HG02981 (cell line): ENCODE data around the gene CMTM4.
"Not testable (repeated sequence)": the region's sequence is repeated elsewhere in the genome, so short reads cannot be mapped to it uniquely, and the experiment has no call there.

Experiments used
- ATAC-seq: cut with Tn5 transposase; IDR thresholded peaks from one replicate; pipeline ENCODE4 v1.9.1; 2021; ENCODE audit warnings: mild to moderate bottlenecking, moderate library complexity; ENCODE audit not compliant: unreplicated experiment

The CMTM4 gene

GRCh38 chr16:66649167-66649566, 47.4 kb downstream of the CMTM4 start:
- ATAC-seq = no peak

GRCh38 chr16:66647866-66648265, 48.7 kb downstream of the CMTM4 start:
- no peak for ATAC-seq

GRCh38 chr16:66641387-66641786, 55.2 kb downstream of the CMTM4 start:
- ATAC-seq = no peak

GRCh38 chr16:66640724-66641314, 55.7 kb downstream of the CMTM4 start:
- ATAC-seq = no peak

- ATAC-seq = no peak
Observed at GRCh38 chr16:66639091-66639885, 57.3 kb downstream of the CMTM4 start.

- ATAC-seq = no peak
Observed at GRCh38 chr16:66637806-66638205, 58.7 kb downstream of the CMTM4 start.

GRCh38 chr16:66636199-66636598, 60.3 kb downstream of the CMTM4 start:
- no peak for ATAC-seq

- ATAC-seq = no peak
Observed at GRCh38 chr16:66635406-66635805, 61.1 kb downstream of the CMTM4 start.

GRCh38 chr16:66634527-66635196, 61.9 kb downstream of the CMTM4 start:
- no peak for ATAC-seq

- ATAC-seq = not testable (repeated sequence)
Observed at GRCh38 chr16:66631558-66631957, 65.0 kb downstream of the CMTM4 start.

GRCh38 chr16:66630561-66631260, 65.8 kb downstream of the CMTM4 start:
- ATAC-seq = not testable (repeated sequence)

GRCh38 chr16:66629856-66630255, 66.7 kb downstream of the CMTM4 start:
- no peak for ATAC-seq

- ATAC-seq = not testable (repeated sequence)
Observed at GRCh38 chr16:66627611-66628378, 68.7 kb downstream of the CMTM4 start.

GRCh38 chr16:66623755-66624154, 72.8 kb downstream of the CMTM4 start:
- no peak for ATAC-seq

GRCh38 chr16:66622863-66623262, 73.7 kb downstream of the CMTM4 start:
- no peak for ATAC-seq

- no peak for ATAC-seq
Observed at GRCh38 chr16:66621973-66622372, 74.6 kb downstream of the CMTM4 start.

GRCh38 chr16:66620429-66620795, 76.1 kb downstream of the CMTM4 start:
- no peak for ATAC-seq

GRCh38 chr16:66619534-66620428, 76.8 kb downstream of the CMTM4 start:
- no peak for ATAC-seq

GRCh38 chr16:66618588-66619375, 77.8 kb downstream of the CMTM4 start:
- ATAC-seq = no peak
